ENCODE data around the gene CCSER1.

GRCh38 chr4:90904021-90904420 lies 776.8 kb downstream of the CCSER1 start:
- no peak for TF ChIP-seq CTCF (IDR thresholded peaks at IDR 0.05; ENCODE audit: low read depth, low read length, poor library complexity, severe bottlenecking)
- no peak for TF ChIP-seq EZH2phosphoT487 (IDR thresholded peaks at IDR 0.05; ENCODE audit: borderline replicate concordance, low read length)
